NCI-H146 (cell line): Measurements from ENCODE around the gene EVC2.
A peak's percentile ranks its signal among the peaks of the same experiment; 100 is the strongest.

Source experiments
- DNase-seq: peaks from one replicate; lab custom pipeline; 2025; lab: John Stamatoyannopoulos, UW

Gene EVC2

DNA sequence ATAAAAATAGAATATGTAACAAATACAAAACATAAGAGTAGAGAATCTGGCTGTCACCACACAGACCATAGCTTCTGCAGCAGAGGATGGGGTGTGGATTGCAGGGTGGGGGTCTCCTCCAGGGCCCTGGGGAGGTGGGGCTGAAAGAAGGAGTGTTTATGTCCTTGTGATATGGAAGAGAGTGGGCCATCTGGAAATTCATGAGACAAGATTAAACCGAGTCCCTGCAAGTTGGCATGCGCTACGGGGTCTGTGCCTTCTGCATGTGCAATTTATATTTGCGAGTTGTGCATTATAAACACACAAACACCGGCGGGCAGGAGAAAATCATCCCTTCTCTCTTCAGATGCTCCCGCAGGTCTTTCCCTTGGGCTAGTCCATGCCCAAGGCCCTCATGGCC, 145.9 kb downstream of the EVC2 start:
- no peak for DNase-seq

- no peak for DNase-seq
These were observed 147.1 kb downstream of the EVC2 start for GRCh38 chr4:5561286-5561685.

DNA sequence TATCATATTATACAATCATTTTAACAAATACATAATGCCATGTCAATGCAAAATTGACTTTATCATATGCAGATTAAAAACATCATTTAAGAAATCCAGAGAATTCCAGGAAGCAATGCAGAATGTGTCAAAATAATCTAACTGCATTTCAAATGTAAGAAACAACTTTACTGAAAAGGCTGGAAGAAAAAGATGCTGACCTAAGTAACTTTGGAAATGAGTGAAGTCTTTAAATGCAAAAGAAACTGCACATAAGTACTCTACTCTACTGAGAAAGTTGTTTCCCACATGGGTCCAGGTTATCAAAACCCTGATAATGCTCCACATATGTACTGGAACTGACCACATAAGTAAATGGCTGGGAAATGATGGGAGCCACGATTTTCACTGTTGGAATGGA, 149.9 kb downstream of the EVC2 start:
- no peak for DNase-seq

DNA sequence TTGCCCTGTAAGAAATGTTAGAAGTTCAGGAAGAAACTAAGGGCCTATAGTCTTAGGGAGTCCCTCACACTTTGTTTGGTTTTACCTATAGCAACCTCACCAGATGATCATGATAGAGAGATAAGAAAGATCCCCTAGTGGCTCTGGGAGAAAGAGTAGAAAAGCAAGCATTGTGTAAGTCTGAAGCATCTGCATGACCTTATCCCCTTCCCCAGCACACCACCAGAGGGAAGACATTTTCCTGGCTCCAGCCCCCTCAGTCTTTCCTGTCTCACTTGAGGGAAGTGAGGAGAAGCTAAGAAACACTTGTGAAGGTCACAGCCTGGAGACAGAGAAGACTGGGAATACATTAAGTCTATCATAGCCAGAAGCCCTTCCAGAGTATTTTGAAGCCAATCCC, 154.0 kb downstream of the EVC2 start:
- no peak for DNase-seq

- no peak for DNase-seq
These were observed 154.6 kb downstream of the EVC2 start for GRCh38 chr4:5553801-5554200.

DNA sequence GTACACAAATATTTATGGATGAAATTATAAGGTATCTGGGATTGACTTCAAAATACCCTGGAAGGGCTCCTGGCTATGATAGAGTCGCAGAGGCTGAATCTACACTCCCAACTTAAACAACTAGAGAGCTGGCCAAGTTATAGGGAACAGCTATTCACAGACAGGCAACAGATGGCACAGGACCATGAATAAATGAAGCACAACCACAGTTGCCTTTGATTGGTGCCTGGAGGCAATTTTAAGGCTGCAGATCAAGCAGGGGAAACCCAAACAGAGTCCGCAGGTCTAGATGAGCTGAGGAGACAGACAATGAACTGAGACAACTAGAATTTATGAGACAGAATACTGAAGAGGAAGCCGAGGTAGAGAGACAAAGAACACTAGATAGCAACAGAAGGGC, 155.9 kb downstream of the EVC2 start:
- no peak for DNase-seq

- no peak for DNase-seq
These were observed 160.6 kb downstream of the EVC2 start for GRCh38 chr4:5547651-5548249.

- no peak for DNase-seq
These were observed 163.1 kb downstream of the EVC2 start for GRCh38 chr4:5545271-5545670.

DNA sequence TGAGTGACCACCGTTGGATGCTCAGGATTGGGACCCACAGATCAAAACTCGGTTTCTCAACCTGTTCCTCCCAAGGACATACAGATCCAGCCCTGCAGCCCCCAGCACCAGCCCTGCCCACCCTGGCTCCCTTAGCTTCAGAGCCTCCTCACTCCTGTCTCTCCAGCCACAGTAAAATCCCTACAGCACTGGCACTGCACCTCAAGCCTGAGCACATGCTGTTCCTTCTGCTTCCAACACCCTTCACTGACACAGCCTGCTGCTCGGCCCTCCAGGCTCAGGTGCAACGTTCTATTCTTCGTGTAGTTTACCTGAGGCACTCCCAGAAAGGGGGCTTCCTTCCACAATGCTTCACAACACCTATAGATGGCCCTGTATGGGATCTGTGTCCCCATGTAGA, 163.6 kb downstream of the EVC2 start:
- no peak for DNase-seq

DNA sequence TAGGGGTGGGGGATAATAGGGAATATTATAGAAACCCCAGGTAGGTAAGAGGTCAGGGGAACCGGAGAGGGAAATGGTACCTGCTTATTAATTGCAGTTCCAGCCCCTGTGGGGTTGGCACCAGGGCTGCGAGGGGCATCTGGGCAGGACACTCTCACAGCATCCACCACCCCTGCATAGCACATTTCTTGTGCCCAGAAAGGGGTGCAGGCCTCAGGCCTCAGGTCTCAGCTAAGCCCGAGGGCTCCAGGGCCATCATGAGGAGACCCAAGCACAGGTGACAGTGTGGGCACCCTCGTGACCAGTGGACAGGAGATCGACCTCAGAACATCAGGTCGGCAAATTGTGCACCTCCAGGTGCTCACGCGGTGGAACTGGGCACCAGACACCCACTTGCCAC, 164.7 kb downstream of the EVC2 start:
- DNase-seq: no peak

GRCh38 chr4:5541169-5541568, 167.2 kb downstream of the EVC2 start:
- no peak for DNase-seq

- DNase-seq: no peak
These were observed 168.8 kb downstream of the EVC2 start for GRCh38 chr4:5539584-5539983.

- no peak for DNase-seq
These were observed 176.3 kb downstream of the EVC2 start for GRCh38 chr4:5532100-5532499.

GRCh38 chr4:5528031-5528436, 180.3 kb downstream of the EVC2 start:
- DNase-seq: no peak

DNA sequence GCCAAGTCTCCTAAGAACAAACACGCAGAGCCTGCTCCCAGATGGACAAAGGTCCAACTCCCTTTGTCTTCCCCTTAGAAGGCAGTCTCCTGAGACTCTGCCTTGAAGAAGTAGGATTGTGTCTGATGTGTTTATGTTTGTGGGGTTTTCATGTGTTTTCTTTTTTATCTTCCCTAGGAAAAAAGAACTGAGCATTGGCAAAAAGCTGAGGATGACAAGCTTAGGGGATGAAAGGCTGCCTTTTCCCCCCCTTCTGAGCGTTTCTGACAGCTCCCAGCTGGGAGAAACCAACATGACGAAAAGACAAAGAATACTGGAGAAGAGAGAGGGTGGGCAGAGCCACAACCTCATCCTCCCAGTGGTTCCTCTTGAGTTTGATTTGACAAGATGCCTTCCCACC, 181.1 kb downstream of the EVC2 start:
- no peak for DNase-seq

GRCh38 chr4:5526080-5526846, 182.1 kb downstream of the EVC2 start:
- peak; percentile 5 for DNase-seq

- peak; percentile 68 for DNase-seq
These were observed 183.7 kb downstream of the EVC2 start for GRCh38 chr4:5524446-5525299.

GRCh38 chr4:5517372-5517771, 191.0 kb downstream of the EVC2 start:
- no peak for DNase-seq

GRCh38 chr4:5515646-5516045, 192.7 kb downstream of the EVC2 start:
- DNase-seq: no peak
